ENCODE measurements around the gene DERA.

- TF ChIP-seq POLR2AphosphoS5 (IDR thresholded peaks at IDR 0.05) (no peak), CTCF (IDR thresholded peaks at IDR 0.05) (no peak), POLR2A (IDR thresholded peaks at IDR 0.05) (no peak)
These were observed 110.5 kb downstream of the DERA start for GRCh38 chr12:16021676-16022075.

Data from breast epithelium (tissue), 3 donors.